ENCODE measurements around the gene POLG2. TPM values are rescaled to one million over a fixed set of nuclear protein-coding genes. Genes with fewer than 3 reads are reported as not detected.

POLG2 gene
- total and polyA plus RNA-seq, 9 of the 15 experiments (the other 6 are each of a cell fraction or from before 2014, with no cell fraction given), result 13.4 to 44.8 (median 37.0) TPM

DNA sequence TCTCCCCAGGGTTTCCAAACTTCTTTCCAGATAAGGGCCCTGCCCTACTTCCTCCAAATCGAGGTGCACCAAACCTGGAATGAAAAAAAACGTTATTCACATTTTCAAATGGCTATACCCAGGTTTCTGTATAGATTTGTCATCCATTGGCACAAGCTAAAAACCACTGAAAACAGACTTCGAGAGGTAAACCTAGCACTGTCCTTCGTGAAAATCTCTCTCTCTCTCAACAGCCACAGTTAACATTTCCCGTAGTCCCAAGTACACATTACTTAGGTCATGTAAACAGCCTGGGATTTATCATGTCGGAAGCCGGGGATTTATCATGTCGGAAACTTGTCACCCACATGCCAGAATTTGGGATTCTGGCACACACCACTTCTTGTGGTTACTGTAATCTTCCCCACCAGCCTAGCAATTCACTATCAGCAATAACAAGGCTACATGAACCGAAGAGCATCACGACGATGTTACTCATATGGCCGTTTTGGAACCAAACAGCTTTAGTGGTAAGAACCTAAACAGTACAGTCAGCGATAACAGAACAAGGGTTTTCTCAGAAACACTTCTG, 8.0 kb upstream of the POLG2 start (continued):
- TF ChIP-seq ATF3 (IDR thresholded peaks at IDR 0.05) (no peak), ATF3 (CRISPR knock-in tag; conservative IDR thresholded peaks at IDR 0.05) (no peak; the same call in 1 of the 2 replicates), EZH2 (IDR thresholded peaks at IDR 0.05; ENCODE audit: borderline replicate concordance, low read depth, low read length) (no peak), LARP7 (IDR thresholded peaks at IDR 0.05) (no peak; the same call in 1 of the 2 replicates), C11orf30 (IDR thresholded peaks at IDR 0.05; ENCODE audit: low read depth) (peak; percentile 83), FOXM1 (IDR thresholded peaks at IDR 0.05; ENCODE audit: low read depth) (no peak), FOXM1 (CRISPR knock-in tag; IDR thresholded peaks at IDR 0.05; ENCODE audit: low read depth) (no peak), ZNF316 (IDR thresholded peaks at IDR 0.05) (peak; percentile 90), NFYB (IDR thresholded peaks at IDR 0.05; ENCODE audit: extremely low read depth, insufficient read length) (no peak), ZNF165 (CRISPR knock-in tag; IDR thresholded peaks at IDR 0.05; ENCODE audit: borderline replicate concordance) (no peak), MAFG (tag; conservative IDR thresholded peaks at IDR 0.05) (peak; percentile 45)
- TF ChIP-seq, protein P1, sequence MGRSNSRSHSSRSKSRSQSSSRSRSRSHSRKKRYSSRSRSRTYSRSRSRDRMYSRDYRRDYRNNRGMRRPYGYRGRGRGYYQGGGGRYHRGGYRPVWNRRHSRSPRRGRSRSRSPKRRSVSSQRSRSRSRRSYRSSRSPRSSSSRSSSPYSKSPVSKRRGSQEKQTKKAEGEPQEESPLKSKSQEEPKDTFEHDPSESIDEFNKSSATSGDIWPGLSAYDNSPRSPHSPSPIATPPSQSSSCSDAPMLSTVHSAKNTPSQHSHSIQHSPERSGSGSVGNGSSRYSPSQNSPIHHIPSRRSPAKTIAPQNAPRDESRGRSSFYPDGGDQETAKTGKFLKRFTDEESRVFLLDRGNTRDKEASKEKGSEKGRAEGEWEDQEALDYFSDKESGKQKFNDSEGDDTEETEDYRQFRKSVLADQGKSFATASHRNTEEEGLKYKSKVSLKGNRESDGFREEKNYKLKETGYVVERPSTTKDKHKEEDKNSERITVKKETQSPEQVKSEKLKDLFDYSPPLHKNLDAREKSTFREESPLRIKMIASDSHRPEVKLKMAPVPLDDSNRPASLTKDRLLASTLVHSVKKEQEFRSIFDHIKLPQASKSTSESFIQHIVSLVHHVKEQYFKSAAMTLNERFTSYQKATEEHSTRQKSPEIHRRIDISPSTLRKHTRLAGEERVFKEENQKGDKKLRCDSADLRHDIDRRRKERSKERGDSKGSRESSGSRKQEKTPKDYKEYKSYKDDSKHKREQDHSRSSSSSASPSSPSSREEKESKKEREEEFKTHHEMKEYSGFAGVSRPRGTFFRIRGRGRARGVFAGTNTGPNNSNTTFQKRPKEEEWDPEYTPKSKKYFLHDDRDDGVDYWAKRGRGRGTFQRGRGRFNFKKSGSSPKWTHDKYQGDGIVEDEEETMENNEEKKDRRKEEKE (IDR thresholded peaks at IDR 0.05; ENCODE audit: borderline replicate concordance in 1 of 2, control insufficient read depth in 1 of 2, low read depth in 2 of 2, low read length in 1 of 2), result no peak
- TF ChIP-seq, protein P2, sequence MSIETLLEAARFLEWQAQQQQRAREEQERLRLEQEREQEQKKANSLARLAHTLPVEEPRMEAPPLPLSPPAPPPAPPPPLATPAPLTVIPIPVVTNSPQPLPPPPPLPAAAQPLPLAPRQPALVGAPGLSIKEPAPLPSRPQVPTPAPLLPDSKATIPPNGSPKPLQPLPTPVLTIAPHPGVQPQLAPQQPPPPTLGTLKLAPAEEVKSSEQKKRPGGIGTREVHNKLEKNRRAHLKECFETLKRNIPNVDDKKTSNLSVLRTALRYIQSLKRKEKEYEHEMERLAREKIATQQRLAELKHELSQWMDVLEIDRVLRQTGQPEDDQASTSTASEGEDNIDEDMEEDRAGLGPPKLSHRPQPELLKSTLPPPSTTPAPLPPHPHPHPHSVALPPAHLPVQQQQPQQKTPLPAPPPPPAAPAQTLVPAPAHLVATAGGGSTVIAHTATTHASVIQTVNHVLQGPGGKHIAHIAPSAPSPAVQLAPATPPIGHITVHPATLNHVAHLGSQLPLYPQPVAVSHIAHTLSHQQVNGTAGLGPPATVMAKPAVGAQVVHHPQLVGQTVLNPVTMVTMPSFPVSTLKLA (conservative IDR thresholded peaks at IDR 0.05), result no peak; a peak in 1 of 4 replicates
- TF ChIP-seq, protein P3, sequence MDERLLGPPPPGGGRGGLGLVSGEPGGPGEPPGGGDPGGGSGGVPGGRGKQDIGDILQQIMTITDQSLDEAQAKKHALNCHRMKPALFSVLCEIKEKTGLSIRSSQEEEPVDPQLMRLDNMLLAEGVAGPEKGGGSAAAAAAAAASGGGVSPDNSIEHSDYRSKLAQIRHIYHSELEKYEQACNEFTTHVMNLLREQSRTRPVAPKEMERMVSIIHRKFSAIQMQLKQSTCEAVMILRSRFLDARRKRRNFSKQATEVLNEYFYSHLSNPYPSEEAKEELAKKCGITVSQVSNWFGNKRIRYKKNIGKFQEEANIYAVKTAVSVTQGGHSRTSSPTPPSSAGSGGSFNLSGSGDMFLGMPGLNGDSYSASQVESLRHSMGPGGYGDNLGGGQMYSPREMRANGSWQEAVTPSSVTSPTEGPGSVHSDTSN (CRISPR knock-in tag; IDR thresholded peaks at IDR 0.05; ENCODE audit: low read depth), result no peak
- TF ChIP-seq, protein P3 (tag; conservative IDR thresholded peaks at IDR 0.05; ENCODE audit: low read depth), result 0 out of 2 replicates have a peak, but pooled peaks have one; percentile 18
- TF ChIP-seq, protein P4, sequence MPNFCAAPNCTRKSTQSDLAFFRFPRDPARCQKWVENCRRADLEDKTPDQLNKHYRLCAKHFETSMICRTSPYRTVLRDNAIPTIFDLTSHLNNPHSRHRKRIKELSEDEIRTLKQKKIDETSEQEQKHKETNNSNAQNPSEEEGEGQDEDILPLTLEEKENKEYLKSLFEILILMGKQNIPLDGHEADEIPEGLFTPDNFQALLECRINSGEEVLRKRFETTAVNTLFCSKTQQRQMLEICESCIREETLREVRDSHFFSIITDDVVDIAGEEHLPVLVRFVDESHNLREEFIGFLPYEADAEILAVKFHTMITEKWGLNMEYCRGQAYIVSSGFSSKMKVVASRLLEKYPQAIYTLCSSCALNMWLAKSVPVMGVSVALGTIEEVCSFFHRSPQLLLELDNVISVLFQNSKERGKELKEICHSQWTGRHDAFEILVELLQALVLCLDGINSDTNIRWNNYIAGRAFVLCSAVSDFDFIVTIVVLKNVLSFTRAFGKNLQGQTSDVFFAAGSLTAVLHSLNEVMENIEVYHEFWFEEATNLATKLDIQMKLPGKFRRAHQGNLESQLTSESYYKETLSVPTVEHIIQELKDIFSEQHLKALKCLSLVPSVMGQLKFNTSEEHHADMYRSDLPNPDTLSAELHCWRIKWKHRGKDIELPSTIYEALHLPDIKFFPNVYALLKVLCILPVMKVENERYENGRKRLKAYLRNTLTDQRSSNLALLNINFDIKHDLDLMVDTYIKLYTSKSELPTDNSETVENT (CRISPR knock-in tag; IDR thresholded peaks at IDR 0.05), result no peak
